OCI-LY7 (cell line): ENCODE results near the gene NEK11.

Source experiments
- EZH2phosphoT487 ChIP-seq: fragments of 200-600 bp; sonication (generic); IDR thresholded peaks from 2 replicates; pipeline ENCODE4 v1.6.1; 2018; ENCODE audit warnings: low read depth, borderline replicate concordance, mild to moderate bottlenecking, mixed run types, antibody characterized with exemption, low read length, moderate library complexity, mixed read lengths
- TF ChIP-seq, protein P1 (sequence below): fragments of 200-600 bp; sonication (generic); conservative IDR thresholded peaks from 2 replicates; pipeline ENCODE4 v1.5.1; 2014; ENCODE audit warnings: mild to moderate bottlenecking, antibody characterized with exemption, low read length, moderate library complexity, mixed read lengths

DNA sequence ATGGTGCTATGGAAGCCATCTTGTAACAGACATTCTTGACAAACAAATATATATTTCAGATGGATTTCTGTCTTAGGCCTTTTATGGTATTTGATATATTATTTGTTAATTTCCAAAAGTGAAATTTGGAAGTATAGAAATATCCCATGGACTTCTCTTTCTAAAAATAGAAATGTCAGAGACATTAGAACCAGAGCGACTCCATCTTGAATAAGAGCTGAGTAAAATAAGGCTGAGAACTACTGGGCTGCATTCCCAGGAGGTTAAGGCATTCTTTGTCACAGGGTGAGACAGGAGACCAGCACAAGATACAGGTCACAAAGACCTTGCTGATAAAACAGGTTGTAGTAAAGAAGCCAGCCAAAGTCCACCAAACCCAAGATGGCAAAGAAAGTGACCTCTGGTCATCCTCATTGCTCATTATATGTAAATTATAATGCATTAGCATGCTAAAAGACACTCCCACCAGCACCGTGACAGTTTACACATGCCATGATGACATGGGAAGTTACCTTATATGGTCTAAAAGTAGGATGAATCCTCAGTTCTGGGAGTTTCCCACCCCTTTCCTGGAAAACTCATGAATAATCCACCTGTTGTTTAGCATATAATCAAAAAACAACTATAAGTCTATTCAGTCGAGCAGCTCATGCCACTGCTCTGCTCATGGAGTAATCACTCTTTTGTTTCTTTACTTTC is 146.0 kb downstream of the NEK11 start:
- TF ChIP-seq, protein P1, sequence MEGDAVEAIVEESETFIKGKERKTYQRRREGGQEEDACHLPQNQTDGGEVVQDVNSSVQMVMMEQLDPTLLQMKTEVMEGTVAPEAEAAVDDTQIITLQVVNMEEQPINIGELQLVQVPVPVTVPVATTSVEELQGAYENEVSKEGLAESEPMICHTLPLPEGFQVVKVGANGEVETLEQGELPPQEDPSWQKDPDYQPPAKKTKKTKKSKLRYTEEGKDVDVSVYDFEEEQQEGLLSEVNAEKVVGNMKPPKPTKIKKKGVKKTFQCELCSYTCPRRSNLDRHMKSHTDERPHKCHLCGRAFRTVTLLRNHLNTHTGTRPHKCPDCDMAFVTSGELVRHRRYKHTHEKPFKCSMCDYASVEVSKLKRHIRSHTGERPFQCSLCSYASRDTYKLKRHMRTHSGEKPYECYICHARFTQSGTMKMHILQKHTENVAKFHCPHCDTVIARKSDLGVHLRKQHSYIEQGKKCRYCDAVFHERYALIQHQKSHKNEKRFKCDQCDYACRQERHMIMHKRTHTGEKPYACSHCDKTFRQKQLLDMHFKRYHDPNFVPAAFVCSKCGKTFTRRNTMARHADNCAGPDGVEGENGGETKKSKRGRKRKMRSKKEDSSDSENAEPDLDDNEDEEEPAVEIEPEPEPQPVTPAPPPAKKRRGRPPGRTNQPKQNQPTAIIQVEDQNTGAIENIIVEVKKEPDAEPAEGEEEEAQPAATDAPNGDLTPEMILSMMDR, result no peak
- TF ChIP-seq EZH2phosphoT487, result no peak
